ENCODE measurements around the gene MAST4. TPM values are rescaled to one million over a fixed set of nuclear protein-coding genes. Genes with fewer than 3 reads are reported as not detected.

MAST4 gene
- total RNA-seq, 2 donors from 2014 or later: 50.4 to 60.6 TPM

DNA sequence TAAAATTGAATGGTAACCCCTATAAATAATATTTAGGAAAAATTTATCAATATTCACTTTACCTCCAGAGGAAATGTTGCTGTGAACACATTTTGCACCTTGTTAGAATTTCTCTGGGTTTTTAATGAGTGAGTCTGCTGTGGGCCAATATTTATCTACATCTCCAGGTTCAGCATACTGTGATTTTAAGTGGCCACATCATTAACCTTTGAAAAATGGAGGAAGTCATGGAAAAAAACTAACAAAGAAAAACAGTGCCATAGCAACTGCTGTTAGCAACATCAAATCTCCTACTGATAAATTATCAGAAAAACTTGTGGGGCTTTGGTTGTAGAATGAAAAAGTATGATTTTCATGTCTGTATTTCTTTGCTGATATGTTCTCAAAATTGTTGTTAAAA lies 545.5 kb downstream of the MAST4 start:
- Histone ChIP-seq H3K27me3 (no peaks in the 10 kb centered on the region), H3K36me3 (peaks cover 80% of the 10 kb centered on the region), H3K4me3 (no peak overlapping the region), H3K27ac (no peak overlapping the region), H3K4me1 (no peaks in the 10 kb centered on the region), H3K9me3 (no peaks in the 10 kb centered on the region)
- DNase-seq (ENCODE audit: low spot score): no peak
- TF ChIP-seq, protein P1, sequence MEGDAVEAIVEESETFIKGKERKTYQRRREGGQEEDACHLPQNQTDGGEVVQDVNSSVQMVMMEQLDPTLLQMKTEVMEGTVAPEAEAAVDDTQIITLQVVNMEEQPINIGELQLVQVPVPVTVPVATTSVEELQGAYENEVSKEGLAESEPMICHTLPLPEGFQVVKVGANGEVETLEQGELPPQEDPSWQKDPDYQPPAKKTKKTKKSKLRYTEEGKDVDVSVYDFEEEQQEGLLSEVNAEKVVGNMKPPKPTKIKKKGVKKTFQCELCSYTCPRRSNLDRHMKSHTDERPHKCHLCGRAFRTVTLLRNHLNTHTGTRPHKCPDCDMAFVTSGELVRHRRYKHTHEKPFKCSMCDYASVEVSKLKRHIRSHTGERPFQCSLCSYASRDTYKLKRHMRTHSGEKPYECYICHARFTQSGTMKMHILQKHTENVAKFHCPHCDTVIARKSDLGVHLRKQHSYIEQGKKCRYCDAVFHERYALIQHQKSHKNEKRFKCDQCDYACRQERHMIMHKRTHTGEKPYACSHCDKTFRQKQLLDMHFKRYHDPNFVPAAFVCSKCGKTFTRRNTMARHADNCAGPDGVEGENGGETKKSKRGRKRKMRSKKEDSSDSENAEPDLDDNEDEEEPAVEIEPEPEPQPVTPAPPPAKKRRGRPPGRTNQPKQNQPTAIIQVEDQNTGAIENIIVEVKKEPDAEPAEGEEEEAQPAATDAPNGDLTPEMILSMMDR (IDR thresholded peaks at IDR 0.05): no peak

DNA sequence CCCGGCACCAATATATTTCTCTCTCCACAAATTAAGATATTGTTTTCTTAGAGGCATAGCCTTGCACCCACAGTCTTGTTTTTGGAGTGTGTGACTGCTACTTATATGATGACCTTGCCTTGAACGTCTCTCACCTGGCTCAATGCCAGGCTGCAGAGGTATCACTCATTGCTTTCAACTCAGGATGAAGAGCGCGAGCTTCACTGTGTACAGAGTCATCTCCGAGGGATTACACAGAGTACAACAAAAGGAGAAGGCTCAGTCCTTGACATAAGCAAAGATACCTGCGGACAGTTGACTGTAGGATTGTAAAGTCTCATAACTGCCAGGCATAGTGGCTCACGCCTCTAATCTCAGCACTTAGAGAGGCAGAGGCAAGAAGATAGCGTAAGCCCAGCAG lies 546.6 kb downstream of the MAST4 start:
- no peak overlapping the region for H3K4me3 ChIP-seq
- H3K27me3 ChIP-seq: no peaks in the 10 kb centered on the region
- H3K9me3 ChIP-seq: no peaks in the 10 kb centered on the region
- peaks cover 79% of the 10 kb centered on the region for H3K36me3 ChIP-seq
- TF ChIP-seq, protein P1 (IDR thresholded peaks at IDR 0.05): no peak
- no peak overlapping the region for H3K27ac ChIP-seq
- no peaks in the 10 kb centered on the region for H3K4me1 ChIP-seq
- DNase-seq (ENCODE audit: low spot score): no peak

DNA sequence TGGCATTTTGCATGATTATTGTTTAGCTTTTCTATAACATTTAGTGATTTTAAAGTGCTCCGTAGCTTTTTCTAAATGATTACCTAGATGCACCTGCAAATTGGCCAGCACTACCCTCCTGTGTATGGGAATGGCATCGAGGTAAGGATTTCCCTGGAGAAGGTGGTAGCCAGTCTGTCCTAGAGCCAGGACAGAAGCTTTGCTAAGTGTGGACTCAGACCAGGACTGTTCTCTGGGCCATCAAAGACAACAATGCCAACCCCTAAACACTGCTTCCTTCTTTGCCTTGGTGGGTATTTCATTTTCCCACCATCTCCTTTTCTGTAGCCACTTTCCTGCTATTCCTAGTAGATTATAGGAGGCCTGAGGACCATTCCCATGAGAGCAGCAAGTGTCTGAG lies 547.4 kb downstream of the MAST4 start:
- Histone ChIP-seq H3K4me1 (no peaks in the 10 kb centered on the region), H3K9me3 (no peaks in the 10 kb centered on the region), H3K27me3 (no peaks in the 10 kb centered on the region), H3K4me3 (no peak overlapping the region), H3K27ac (no peak overlapping the region), H3K36me3 (peaks cover 79% of the 10 kb centered on the region)
- DNase-seq (ENCODE audit: low spot score): no peak
- TF ChIP-seq, protein P1 (IDR thresholded peaks at IDR 0.05): no peak

DNA sequence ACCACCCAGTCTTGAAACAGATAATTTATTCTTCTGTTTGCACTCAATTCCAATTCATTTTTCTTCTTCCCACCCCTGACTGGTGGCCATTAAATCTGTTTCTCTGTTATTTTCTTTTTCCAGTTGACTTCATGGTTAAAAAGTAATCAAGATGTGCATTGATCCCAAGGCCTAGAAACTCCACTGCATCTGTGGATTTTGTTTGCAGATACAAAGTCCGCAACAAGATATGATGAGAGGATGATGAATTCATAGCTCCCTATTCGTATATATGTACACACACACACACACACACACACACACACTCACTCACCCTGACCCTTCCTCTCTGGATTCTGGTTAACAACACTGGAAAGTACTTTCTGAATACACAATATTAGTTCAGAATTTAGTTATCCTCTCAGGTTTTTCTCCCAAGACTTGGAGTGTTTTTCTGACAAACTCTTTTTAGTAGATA lies 548.0 kb downstream of the MAST4 start:
- no peak overlapping the region for H3K4me3 ChIP-seq
- no peak overlapping the region for H3K27ac ChIP-seq
- TF ChIP-seq, protein P1 (IDR thresholded peaks at IDR 0.05): no peak
- no peaks in the 10 kb centered on the region for H3K9me3 ChIP-seq
- peaks cover 0 to 5% of the 10 kb centered on the region in 2 donors for H3K4me1 ChIP-seq
- no peaks in the 10 kb centered on the region for H3K27me3 ChIP-seq
- DNase-seq (ENCODE audit: low spot score): no peak
- peaks cover 72% of the 10 kb centered on the region for H3K36me3 ChIP-seq

DNA sequence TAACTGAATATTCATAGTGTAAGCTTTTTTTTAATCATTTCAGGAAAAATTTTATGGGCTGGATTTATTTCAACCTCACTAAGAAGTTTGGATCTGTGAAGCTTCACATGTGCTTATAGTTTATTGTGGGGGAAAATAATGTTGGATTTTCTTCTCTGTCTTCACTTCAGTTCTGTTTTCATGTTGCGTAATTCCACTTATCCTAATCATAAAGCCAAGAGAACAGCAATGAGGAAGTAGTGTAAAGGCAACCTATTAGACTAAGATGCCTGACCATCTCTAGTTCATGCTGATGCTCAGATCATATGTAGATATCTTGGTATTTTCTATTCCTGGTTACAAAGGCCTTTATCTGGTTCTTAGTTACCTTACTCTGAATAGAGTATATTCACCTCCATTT lies 550.4 kb downstream of the MAST4 start:
- TF ChIP-seq, protein P1 (IDR thresholded peaks at IDR 0.05): no peak
- Histone ChIP-seq H3K36me3 (peaks cover 75% of the 10 kb centered on the region), H3K27me3 (no peaks in the 10 kb centered on the region), H3K27ac (no peak overlapping the region), H3K9me3 (no peaks in the 10 kb centered on the region), H3K4me3 (no peak overlapping the region), H3K4me1 (peaks cover 0 to 6% of the 10 kb centered on the region in 2 donors)
- DNase-seq (ENCODE audit: low spot score): no peak

DNA sequence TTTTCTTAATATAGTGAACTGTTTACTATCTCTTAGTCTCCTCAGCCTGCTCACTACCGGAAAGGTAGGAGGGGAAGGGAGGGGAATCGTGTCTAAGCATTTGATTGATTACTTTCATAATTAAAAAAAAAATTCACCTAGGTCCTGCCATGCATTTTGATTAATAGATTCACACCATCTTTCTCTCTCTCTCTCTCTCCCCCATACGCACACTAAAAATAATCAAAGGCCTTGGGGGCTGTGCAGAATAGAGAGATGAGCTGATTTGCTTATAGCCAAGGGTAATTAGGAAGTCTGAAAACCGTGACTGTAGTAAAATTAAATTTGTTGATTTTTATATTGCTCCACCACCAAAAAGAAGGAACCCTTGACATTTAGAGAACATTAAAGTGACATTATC lies 550.8 kb downstream of the MAST4 start:
- Histone ChIP-seq H3K4me3 (no peak overlapping the region), H3K27me3 (no peaks in the 10 kb centered on the region), H3K27ac (no peak overlapping the region), H3K36me3 (peaks cover 71% of the 10 kb centered on the region), H3K9me3 (no peaks in the 10 kb centered on the region), H3K4me1 (peaks cover 0 to 6% of the 10 kb centered on the region in 2 donors)
- no peak for DNase-seq (ENCODE audit: low spot score)
- TF ChIP-seq, protein P1 (IDR thresholded peaks at IDR 0.05): no peak
